Measurements from ENCODE around the gene FAM168A.

The FAM168A gene

DNA sequence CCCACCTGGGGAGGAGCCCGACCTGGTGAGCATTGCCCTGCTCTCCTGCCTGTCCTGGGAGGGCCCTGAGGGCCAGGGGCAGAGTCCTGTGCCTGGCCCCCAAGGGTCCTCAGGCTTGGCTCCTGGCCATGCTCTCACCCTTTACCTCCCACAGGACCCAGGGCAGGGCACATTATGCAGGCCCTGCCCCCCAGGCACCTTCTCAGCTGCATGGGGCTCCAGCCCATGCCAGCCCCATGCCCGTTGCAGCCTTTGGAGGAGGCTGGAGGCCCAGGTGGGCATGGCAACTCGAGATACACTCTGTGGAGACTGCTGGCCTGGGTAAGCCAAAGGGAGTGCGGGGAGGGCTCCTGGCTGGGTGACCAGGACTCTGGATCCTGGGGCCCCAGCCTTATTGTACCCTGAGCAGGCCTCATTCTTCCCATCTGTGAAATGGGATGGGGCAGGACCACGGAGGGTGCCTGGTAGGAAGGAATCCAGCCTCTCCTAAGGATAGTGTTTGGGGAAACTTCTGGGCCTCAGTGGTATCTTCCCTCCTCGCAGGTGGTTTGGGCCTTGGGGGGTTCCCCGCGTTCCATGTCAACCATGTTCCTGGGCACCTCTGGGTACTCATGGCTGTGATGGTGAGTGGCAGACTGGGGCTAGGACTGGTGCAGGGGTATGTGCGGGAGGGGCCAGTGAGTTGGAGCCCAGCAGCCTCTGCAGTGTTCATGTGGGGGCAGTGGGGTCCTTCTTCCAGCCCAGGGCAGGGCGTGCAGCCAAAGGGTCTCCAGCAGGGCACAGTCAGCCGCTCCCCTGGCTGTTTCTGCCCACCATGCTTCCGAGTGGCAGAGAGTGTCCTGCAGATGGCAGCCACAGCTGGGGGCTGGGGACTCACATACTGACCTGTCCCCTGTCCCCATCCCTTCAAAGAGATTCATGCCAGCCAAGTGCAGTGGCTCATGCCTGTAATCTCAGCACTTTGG is 207.0 kb downstream of the FAM168A start:
- no peak for DNase-seq (ENCODE audit: low read depth in 2 of 3, low spot score in 1 of 3)

DNA sequence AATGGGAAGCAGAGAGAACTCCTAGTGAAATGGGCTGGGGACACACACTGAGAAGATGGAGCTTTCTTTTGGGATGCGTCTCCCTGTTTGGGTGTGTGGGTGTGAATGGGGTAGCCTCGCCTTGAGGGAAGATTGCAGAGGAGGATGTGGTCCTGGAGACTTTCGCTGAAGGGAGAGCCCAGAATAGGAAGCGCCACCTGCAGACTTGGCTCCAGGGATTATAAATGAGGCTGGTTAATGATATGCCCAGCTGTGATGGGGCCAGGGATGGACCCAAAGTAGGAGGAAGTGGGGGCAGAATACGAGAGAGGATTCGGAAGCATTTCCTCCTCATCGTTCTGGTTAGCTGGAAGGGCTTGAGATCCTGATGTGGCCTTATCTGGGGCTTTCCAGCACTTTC is 208.0 kb downstream of the FAM168A start:
- DNase-seq (ENCODE audit: low read depth in 2 of 3, low spot score in 1 of 3): no peak

- no peak for DNase-seq (ENCODE audit: low read depth in 2 of 3, low spot score in 1 of 3)
Observed at GRCh38 chr11:73389134-73389525, 208.8 kb downstream of the FAM168A start.

DNA sequence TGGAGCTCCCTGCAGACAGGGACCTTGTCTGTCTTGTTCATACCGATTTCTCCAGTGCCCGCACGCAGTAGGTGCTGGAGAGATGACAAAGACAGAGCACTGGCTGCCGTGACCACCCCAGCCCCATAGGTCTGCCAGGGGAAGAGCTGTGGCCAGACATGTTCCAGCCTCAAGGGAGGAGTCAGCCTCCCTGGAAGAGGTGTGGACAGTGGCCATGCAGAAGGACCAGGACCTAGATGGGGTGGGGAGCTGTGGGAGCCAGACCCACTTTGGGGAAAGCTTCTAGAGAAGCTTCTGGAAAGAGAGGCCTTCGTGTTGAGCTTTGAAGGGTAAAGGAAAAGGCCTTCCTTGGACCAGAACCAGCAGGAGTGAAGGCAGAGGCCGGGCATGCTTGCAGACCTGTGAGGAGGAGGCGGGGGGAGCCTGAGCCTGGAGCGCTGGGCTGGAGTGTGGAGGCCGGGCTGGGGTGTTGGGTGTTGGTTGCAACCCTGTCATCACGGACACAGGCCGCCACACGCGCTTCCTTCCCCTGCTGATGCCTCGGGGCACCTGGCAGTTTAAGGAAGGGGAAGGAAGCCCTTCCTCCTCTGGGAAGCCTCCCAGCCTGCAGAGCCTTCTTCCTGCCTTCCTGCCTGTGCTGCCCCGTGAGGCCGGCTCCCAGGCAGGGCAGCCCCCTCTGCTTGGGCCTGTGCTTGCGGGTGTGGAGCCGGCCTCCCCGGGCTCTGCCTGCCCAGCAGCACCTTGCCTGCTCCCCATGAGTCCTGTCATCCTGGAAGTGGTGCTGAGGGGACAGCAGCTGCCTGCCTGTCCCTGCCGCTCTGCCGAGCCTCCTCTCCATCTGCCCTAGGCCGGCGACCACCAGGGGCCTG is 209.4 kb downstream of the FAM168A start:
- DNase-seq (ENCODE audit: low read depth in 2 of 3, low spot score in 1 of 3): no peak

- no peak for DNase-seq (ENCODE audit: low read depth in 2 of 3, low spot score in 1 of 3)
Observed at GRCh38 chr11:73387594-73388264, 210.2 kb downstream of the FAM168A start.

DNA sequence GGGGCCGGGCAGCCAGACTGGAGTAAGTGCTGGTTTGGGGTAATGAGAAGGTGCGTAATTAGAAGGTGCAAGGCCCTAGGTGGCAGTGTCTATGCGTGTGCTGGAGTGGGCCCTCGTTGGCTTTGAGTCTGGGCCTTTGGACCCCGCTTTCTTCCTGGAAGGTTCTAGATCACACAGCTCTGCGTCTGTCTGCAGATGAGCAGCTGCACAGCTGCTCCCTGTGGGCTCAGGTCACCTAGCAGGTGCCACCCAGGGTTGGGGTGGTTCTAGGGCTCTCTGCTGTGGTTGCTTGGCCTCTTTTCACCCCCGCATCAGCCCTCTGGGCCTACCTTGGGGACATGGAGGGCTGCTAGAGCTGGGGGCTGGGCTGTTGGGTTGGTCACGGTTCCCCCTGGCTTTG is 211.4 kb downstream of the FAM168A start:
- no peak for DNase-seq (ENCODE audit: low read depth in 2 of 3, low spot score in 1 of 3)

GRCh38 chr11:73386016-73386415 is 211.9 kb downstream of the FAM168A start:
- no peak for DNase-seq (ENCODE audit: low read depth in 2 of 3, low spot score in 1 of 3)

DNA sequence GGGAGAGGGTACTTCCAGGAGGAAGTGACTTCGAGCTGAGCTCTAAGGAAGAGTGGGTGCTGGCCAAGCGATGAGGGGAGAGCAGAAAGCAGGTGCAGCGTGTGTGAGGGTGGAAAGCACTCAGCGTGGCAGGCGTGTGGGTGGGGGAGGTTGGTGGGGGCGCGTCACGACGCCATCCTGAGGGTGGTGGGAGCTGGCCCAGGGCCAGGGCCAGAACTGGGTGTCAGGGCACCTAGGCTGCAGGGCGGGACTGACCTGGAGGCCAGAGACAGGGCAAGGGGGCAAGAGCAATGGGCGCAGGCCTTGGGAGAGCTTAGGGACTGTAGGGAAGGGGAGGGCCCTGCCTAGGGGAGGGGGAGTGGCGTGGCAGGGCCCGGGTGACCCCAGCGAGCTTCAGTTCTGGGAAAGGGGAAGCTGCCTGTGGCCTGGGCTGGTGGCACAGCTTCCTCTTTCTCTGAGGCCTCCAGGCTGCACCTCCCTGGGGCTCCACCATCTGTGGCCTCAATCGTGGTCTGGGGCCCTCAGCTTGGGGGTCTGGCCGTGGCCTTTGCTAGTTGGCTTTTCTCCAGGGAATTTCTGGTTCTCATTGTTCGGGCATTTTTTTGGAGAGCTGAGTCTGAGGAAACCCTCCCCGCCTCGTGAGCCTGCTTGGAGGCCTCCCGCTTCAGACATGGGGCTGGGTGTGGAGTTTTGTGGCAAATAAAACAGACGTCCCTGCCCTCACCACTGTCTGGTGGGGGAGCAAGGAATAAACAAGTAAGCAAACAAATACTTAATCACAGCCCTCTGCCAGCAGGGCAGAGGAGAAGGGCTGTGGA is 212.8 kb downstream of the FAM168A start:
- DNase-seq (ENCODE audit: low read depth in 2 of 3, low spot score in 1 of 3): no peak

DNA sequence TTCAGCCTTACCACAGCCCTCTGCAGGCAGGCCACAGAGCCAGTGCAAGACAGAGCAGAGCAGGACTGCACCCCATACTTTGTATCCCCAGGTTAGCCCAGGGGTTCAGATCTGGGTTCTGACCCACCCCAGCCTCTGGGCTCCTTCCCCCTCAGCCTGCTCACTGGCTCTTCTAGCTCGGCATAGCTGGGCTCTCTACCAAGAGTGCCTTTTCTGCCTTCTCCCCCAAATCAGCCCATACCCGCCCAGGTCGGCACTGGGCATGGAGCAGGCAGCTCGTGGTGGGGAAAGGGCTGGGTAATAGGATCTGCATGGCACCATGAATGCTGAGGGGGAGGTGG is 213.4 kb downstream of the FAM168A start:
- DNase-seq (ENCODE audit: low read depth in 2 of 3, low spot score in 1 of 3): no peak

DNA sequence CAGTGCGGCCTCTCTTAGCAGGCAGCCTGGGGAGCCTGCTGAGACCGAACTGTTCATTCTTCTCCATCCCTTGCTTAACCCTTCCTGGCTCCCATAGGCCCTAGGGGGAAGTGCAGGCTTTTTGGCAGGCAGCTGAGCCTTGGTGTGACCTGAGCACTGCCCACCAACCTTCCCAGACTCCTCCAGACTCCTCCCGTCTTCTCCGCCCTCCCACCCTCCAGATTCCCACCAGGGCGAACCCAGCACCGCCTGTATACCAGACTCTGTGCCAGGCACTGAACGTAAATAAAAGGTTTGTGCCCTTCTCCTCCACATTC is 213.8 kb downstream of the FAM168A start:
- DNase-seq (ENCODE audit: low read depth in 2 of 3, low spot score in 1 of 3): no peak

DNA sequence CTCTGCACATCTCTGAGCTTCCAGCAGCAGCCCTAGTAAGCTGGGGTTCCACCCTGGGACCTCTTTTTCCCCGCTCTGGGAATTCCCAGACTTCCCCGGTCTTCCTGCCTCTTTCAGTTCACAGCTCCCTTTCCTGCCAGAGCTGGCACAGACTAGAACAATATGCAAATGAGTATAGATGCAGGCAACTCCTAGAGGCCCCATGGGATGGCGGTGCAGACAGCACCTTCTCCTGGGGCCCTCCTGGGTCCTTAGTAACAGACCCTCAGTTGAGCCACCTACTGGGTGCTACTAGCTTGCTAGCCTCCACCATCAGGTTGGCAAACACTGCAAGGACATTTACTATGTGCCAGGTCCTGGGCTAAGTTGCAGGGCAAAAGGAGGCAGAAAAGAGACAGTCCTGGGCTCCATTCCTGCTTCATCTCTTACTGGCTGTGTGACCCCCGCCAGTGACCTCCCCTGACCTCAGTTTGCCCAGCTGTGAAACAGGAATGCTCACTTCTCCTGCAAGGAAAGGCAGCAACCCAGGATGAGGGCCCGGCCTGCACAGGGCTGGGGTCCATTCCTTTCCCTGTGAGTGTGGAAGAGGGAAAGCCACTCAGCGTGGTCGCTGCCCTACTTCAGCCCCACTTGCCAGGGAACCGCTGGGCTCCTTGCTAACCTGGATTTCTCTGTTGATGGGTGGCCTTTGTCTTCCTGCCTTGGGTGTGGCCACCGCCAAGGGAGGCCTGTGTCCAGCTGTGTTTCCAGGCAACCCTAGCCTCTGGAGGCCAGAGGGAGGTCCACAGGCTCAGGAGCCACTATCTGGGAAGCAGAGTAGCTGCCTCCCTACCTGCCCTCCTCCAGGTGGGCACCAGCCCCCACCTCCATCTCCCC is 214.4 kb downstream of the FAM168A start:
- DNase-seq (ENCODE audit: low read depth in 2 of 3, low spot score in 1 of 3): no peak

GRCh38 chr11:73382747-73383146 is 215.2 kb downstream of the FAM168A start:
- no peak for DNase-seq (ENCODE audit: low read depth in 2 of 3, low spot score in 1 of 3)

DNA sequence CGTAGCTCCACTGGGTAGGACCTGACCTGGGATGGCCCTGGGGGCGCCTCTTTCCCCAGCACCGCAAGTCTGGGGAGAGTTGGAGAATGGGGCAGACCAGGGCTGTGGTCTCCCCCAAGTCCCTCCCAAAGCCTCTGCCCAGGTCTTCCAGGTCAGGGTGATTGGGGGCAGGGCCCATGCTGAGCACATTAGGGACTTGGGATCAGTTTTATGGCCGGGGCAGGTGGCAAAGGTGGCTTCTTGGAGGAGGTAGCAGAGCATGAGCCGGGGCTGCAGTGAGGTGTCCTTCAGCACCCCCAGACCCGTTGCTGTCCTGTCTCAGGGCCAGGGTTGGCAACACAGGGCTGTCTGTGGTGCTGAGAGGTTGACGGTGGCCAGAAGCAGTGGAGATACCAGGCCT is 215.7 kb downstream of the FAM168A start:
- no peak for DNase-seq (ENCODE audit: low read depth in 2 of 3, low spot score in 1 of 3)

DNA sequence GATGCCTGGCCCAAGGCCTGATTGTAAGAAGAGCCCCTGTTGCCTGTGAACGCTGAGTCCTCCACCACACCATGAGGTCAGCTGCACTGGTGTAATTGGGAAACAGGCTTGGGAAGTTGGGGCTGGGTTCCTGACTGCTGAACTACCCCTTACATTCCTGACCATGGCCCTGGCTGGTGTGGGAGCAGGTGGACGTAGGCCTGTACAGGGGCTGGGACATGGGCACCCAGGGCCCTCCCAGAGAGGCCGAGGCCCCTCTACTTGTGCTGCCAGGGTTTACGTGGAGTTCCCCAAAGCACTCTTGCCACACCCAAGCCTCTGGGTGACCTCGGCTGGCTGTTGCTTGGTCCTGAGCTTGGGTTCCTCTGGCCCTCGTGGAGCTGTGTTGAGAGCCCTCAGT is 216.3 kb downstream of the FAM168A start:
- DNase-seq (ENCODE audit: low read depth in 2 of 3, low spot score in 1 of 3): no peak

DNA sequence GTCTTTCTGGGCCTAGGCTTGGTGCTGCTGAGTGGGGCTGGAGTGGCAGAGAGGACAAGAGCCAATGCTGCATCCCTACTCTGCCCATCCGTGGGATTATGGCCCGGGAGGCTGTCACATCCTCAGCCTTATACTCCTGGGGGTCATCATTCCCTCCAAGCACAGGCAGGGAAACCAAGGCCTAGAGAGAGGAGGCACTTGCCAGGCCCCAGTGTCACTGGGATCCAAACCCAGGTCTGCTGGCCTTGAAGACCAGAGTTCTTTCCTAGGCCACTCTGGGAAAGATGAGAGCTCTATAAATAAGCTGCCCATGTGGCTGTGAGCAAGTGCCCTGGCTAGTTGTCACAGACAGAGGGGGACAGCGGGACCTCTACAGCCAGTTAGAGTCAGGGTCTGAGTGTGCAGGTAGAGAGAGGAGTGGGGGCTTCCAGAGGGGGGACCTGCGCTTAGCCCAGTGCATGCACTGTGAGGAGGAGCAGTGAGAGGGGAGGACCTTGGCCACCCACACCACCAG is 217.0 kb downstream of the FAM168A start:
- DNase-seq (ENCODE audit: low read depth in 2 of 3, low spot score in 1 of 3): no peak

DNA sequence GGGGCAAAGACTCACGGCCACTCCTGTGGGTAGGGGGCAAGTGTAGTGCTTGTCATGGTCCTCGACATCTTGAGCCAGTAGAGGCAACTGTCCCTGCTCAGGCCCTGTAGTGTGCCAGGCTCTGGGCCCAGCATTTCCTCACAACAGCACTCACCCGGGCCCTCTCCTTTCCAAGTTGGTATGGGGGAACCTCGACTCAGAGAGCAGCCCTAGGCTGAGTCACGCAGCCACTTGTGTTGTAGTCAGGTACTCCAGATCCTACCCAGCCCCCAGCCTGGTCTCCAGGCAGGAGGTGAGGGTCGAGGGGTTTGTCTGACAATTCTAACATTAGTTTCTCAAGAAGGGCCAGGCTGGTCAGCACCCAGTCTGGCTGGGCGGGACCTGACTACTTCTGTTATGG is 217.6 kb downstream of the FAM168A start:
- no peak for DNase-seq (ENCODE audit: low read depth in 2 of 3, low spot score in 1 of 3)

GRCh38 chr11:73379189-73379880 is 218.6 kb downstream of the FAM168A start:
- no peak for DNase-seq (ENCODE audit: low read depth in 2 of 3, low spot score in 1 of 3)

DNA sequence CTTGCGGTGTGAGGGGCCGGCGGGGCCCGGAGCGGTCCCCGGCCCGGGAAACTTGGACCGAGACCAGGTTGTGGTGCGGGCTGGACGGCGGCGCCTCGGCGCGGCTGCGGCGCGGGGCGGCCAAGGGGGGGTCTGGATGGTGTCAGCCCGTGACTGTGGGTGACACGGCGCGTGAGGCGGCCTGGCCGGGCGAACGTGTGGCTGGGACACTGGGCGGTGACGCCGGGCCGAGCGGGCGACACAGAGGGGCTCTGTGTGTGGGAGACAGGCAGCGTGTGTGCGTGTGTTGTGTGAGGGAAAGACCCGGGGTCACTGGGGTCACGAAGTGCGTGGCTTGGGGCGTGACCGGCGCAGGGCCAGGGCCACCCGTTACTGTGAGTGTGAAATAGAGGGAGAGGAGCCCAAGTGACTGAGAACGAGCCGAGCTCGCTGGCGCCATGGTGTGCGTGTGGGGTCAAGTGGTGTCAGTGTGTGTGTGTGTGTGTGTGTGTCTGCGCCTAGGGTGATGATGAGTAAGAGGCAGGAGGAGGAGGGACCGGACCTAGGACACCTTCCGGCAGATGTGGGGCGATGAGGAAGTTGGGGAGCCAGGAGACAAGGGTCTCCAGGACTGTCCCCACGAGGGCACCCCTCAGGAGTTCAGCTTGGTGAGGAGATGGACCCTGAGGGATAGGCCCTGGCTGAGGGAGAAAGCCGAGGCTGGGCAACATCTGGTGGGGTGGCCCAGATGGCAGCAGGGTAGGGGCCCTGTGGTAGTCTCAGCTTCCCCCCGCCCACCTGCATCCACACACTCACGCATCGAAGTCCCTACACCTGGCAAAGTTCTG is 220.9 kb downstream of the FAM168A start:
- peak; percentile 38 to 52 (median 50) for DNase-seq (ENCODE audit: low read depth in 2 of 3, low spot score in 1 of 3)
